ENCODE results near the gene TMEM131L.
"Not testable (repeated sequence)": the region's sequence is repeated elsewhere in the genome, so short reads cannot be mapped to it uniquely, and the experiment has no call there.

The TMEM131L gene, protein sequence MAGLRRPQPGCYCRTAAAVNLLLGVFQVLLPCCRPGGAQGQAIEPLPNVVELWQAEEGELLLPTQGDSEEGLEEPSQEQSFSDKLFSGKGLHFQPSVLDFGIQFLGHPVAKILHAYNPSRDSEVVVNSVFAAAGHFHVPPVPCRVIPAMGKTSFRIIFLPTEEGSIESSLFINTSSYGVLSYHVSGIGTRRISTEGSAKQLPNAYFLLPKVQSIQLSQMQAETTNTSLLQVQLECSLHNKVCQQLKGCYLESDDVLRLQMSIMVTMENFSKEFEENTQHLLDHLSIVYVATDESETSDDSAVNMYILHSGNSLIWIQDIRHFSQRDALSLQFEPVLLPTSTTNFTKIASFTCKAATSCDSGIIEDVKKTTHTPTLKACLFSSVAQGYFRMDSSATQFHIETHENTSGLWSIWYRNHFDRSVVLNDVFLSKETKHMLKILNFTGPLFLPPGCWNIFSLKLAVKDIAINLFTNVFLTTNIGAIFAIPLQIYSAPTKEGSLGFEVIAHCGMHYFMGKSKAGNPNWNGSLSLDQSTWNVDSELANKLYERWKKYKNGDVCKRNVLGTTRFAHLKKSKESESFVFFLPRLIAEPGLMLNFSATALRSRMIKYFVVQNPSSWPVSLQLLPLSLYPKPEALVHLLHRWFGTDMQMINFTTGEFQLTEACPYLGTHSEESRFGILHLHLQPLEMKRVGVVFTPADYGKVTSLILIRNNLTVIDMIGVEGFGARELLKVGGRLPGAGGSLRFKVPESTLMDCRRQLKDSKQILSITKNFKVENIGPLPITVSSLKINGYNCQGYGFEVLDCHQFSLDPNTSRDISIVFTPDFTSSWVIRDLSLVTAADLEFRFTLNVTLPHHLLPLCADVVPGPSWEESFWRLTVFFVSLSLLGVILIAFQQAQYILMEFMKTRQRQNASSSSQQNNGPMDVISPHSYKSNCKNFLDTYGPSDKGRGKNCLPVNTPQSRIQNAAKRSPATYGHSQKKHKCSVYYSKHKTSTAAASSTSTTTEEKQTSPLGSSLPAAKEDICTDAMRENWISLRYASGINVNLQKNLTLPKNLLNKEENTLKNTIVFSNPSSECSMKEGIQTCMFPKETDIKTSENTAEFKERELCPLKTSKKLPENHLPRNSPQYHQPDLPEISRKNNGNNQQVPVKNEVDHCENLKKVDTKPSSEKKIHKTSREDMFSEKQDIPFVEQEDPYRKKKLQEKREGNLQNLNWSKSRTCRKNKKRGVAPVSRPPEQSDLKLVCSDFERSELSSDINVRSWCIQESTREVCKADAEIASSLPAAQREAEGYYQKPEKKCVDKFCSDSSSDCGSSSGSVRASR (N-terminal part only)

DNA sequence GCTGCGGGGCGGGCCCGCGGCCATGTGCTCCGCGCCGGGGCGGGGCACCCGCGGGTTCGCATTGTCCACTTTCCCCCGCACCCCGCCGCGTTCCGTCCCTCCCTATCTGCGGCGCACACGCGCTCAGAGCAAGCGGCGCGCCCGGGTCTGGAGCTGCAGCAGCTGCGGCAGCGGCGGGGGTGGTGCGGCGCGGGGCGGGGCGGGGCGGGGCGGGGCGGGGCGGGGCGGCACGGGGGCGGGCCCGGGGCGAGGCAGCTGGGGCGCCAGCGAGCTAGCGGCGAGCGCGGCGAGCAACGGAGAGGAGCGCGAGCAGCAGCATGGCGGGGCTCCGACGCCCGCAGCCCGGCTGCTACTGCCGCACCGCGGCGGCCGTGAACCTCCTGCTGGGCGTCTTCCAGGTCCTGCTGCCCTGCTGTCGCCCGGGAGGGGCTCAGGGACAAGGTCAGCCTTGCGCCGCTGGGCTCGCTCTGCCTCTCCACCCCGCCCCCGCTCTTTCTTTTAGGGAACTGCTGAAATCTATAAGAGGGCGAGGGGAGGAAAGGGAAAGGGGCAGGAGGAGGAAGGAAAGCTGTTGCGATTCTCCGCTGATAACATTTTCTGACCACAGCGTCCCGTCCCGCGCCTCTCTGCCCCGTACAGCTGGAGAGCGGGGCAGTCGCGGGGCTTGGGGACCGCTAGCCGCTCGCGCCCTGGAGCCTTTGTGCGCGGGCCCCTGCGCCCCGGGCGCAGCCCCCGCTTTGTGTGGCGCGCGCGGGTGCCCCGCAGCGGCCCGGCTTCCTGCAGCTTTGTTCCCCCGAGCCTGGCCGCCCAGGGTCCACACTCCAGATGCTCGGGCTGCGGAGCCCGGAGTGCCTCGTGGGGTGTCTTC lies at the start of gene TMEM131L:
TSS of gene TMEM131L (plus strand) at position 280 of the 868 bp plus-strand sequence. CDS start at position 318, 38 bp downstream.
- DNase-seq = peak; percentile 79 to 80

DNA sequence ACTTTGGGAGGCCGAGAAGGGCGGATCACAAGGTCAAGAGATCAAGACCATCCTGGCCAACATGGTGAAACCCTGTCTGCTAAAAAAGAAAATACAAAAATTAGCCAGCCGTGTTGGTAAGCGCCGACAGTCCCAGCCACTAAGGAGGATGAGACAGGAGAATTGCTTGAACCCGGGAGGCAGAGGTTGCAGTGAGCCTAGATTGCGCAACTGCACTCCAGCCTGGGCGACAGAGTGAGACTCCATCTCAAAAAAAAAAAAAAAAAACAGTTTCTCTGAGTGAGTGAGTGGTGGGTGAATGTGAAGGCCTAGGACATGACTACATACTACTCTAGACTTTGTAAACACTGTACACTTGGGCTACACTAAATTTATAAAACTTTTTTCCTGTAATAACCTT lies 49.7 kb upstream of the TMEM131L start:
- not testable (repeated sequence) for DNase-seq

DNA sequence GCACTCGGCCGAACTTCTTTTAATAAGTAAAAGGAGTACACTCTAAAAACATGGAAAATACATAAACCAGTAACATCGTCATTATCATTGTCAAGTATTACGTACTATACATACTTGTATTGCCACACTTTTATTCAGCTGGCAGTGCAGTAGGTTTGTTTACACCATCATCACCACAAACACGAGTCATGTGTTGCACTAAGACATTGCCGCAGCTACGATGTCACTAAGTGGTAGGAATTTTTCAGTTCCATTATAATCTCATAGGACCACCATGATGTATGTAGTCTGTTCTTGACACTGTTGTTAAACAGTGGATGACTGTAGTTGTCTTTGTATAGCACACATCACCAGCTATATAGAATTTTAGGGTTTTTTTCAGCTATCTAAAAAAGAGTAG lies 48.0 kb upstream of the TMEM131L start:
- DNase-seq = no peak

DNA sequence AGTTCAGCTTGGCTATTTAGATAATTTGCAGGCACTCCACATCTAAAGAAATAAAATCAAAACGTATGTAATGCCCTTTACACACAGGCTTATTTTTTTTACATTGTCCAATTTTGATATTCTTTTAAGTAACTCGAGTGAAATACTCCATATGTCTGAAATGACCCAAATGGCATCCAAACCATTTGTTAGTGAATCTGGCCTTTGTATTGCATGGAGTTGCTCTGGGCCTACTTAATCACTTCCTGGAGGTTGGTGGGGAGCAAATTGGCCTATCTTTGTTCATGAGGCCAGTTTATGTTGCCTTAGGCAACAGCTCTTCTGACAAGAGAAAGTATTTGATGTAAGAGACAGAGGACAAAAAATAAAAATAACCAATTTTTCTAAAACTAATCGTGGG lies 47.6 kb upstream of the TMEM131L start:
- no peak for DNase-seq

DNA sequence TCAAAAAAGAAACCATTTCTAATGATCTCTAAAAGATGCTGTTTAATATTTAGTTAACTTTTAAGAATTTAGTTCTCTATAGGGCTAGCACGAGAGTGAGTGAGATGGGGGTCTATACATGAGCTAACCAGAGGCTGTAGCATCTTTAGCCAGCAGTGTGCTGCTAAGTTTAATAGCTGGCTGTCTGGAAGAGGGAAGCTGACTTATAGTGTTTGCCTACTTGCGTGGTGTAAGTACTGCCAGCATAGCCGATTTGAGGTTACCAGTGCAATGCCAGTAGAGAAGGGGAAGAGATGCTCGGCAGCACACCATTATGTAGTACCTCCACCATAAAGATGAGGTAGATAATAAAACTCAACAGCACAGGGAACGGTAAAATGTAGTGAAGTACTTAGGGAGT lies 47.1 kb upstream of the TMEM131L start:
- no peak for DNase-seq

DNA sequence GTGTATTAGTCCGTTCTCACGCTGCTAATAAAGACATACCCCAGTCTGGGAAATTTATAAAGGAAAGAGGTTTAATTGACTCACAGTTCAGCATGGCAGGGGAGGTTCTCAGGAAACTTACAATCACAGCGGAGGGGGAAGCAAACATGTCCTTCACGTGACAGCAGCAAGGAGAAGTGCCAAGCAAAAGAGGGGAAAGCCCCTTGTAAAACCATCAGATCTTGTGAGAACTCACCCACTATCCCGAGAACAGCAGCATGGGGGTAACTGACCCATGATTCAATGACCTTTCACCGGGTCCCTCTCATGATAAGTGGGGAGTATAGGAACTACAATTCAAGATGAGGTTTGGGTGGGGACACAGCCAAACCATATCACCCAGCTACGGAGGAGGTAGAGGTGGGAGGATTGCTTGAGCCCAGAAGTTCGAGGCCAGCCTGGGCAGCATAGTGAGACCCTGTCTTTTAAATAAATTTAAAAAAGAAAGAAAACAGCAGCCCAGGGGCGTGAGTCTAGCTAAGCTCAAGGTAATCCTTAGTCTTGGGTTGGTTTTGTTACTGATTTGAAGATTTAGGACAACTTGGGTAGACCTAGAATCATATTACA lies 46.4 kb upstream of the TMEM131L start:
- DNase-seq = no peak

DNA sequence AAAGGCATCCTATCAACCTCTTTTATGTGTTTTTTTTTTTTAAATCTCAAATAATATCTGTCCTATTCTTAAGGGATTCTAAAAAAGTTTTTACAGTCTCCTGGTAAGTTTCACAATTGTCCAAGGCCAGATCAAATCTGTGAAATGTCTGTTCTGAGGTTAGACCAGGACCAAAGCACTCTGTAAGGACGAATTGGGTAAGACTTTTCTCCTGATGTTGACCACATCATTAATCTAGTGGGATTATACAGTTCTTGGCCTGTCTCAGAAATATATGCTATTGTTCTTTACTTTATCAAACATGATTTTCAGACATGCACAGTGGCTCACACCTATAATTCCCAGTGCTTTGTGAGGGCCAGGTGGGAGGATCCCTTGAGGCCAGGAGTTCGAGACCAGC lies 45.8 kb upstream of the TMEM131L start:
- DNase-seq = no peak

DNA sequence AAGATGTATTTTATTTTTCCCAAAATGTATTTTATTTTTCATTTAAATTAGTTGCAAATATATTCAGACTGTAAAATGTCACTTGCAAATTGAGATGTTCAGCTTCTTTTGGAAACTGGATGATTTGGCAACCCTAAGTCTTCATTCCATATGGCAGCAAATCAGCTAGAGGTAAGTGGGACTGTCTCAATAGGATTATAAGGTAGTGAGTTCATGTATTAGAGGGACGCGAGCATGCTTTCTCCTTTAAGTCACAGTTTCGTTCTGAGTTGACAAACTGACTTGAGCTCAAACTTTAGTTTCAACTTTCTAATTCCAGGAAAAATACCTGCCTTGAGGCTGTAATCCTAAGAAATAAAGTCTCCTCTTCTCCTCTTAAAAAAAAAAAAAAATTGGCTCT lies 44.2 kb upstream of the TMEM131L start:
- no peak for DNase-seq

DNA sequence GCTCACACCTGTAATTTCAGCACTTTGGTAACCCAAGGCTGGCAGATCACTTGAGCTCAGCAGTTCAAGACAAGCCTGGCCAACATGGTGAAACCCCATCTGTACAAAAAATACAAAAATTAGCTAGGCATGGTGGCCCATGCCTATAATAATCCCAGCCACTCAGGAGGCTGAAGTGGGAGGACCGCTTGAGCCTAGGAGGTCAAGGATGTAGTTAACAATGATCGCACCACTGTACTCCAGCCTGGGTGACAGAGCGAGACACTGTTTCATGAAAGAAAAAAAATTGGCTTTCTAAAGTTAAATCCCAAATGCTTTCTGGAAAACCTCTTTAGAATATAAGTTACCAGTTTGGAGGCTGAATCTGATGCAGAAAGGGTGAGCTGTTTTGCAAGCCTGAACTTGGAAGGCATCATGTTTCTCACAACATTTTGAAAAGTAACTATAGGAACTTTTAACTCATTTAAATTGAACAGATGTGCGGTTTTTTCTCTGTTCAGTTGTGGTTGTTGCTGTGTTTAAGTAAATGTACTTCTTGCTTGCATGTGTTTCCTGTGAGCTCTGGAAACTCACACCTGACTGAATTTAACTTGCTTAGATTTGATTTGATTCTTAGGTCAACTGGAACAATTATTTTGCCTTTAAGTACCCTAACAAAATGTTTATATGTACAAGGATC lies 39.8 kb upstream of the TMEM131L start:
- DNase-seq = no peak

DNA sequence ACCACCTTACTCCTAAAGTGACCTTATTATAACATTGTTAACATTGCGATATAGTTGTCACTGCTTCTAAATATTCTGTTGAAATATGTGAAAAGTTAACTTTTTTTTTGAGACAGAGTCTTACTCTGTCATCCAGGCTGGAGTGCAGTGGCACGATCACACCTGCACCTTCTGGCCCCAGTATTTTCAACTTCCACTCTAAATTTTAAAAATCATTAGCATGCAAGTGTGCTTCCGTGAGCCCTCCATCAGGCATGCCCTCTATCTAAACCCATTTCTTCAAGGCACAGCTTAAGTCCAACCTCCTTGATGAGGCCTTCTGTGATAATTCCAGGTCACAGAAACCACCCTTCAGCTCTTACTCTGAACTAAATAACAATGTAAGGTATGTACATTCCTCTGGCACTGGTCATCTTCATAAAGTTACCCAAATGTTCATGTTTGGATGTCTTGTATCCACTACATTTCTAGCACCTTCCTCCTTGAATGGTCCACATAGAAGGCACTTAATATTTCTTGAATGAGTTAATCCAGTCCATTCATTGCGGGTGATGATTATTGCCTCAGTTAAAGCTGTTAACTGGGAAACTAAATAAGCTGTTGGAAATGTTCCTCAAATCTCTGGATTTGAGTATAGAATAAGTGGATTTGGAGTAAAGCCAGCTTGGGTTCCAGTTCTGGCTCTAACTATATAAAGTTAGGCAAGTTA lies 38.6 kb upstream of the TMEM131L start:
- no peak for DNase-seq

DNA sequence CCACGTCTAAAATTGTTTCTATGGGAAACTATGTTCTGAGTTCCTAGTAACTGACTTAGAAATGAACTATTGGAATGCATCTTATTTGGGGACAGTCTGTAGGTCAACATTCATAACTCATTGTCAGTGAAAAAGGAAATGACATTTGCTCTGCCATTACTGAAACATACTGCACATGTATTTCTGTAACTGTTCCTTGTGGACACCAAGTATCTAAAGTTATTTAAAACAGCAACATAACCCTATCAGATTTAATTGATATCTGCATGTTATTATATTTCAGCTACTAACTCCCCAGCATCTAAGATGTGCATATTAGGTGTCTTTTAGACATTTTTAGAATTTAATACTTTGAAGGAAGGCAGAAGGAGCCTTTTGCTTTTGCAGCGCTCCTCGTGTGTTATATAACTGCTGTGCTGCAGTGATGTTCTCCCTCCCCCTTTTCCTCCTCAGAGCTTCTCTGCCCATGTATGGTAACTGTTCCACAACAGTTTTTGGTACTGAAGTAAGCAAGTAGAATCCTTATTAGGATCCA lies 37.2 kb upstream of the TMEM131L start:
- no peak for DNase-seq

DNA sequence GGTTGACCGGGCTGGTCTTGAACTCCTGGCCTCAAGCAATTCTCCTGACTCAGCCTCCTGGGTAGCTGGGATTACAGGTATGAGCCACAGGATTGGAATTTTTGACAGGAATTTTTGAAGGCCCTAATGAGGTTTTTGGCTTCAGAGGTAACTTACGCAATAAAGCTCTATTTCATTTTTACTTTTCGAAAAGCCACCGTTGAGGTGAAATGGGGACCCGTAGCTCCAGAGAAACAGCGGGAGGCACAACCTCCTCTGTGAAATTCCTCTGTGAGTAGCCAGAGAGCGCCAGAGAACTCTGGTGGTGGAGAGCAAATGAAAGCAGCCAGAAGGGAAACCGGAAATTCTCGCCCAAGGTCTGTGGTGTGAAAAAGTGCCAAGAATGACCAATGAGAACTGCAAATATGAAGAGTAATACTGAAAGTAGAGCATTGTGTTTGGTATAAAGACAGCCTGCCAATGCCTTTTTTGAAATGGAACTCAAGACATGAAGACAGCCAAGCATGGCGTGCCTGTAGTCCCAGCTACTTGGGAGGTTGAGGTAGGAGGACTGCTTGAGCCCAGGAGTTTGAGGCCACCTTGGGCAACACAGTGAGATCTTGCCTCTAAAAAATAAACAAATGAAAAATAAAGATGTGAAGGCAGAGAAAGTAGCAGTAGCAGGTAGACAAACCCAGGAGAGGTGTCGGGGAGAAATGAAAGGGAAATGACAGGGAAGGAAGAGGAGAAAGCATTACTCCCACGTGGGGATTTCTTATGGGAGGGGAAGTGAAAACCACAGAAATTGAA lies 33.0 kb upstream of the TMEM131L start:
- peak in 1 of 2 donors; percentile 15 for DNase-seq

DNA sequence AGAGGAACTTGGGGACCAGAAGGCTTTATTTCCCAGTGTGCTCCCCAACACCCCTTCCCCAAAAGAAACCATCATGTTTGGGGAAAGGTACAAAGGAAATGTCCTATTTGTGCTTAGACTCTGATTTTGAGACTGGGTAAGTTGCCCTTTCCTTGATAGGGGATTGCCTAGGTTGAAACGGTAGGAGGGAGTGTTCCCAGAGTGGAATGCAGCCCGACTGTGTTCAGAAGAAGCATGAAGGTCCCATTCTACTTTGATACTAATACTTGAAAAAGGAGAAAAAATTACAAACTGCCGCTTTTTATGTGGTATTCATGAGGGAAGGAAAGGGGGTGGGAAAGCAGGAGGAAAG lies 32.4 kb upstream of the TMEM131L start:
- DNase-seq = no peak

DNA sequence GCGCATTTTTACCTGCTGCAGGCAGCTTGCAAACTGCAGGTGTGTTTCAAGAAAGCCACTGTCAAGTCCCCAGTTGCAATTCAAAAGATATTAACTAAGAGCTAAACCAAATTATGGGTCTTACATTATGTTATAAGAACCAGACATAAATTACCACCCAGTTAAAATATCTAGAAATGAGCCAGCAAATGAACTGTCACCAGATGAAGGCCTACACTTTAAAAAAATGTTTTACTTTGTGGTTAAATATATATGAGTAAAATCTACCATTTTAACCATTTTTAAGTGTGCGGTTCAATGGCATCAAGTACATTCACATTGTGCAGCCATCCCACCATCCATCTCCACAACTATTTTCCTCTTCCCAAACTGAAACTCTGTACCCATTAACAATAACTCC lies 32.0 kb upstream of the TMEM131L start:
- no peak for DNase-seq

DNA sequence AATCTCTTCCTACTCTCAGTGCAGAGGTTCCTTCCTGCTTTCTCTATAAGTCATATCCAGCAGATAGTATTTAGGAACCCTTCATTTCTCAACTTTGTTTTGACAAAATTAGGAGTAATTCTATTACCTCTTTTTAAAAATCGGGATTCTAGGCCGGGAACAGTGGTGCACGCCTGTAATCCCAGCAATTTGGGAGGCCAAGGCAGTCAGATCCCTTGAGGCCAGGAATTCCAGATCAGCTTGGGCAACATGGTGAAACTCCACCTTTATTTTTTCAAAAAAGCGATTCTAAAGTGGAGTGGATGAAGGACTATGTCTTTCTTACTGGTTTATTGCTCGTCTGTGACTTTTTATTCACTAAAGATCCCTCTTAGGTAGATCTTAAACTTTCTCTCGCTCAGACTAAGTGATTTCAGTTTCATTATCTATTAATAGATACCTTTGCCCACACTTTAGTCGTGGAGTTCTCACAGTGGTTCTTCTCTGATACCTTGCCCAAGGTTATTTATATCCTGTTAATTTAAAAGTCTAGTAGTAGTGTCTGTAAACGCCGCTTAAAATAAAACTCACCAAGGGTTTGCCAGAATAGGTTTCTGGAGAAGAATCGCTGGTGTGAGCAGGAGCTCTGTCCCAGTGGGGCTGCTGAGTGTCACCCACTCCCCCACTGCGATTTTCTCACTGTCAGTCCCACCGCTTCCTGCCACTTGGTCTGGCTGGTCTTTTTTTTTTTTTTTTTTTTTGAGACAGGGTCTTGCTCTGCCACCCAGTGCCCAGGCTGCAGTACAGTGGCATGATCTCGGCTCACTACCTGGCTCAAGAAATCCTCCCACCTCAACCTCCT lies 27.0 kb upstream of the TMEM131L start:
- no peak for DNase-seq

DNA sequence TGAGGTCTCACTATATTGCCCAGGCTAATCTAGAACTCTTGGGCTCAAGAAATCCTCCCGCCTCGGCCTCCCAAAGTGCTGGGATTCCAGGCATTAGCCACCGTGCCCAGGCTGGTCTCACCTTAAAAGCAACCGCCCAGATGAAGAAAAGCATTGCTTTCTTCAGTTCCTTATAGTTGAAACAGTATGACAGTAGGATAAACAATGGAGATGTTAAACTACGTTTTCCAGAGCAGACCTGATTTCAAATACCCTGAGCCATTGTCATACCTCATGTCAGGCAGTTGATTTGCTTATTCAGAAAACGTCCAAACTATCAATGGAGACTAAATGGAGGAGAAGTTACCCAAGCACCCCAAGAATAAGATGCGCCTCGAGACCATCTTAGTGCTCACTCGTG lies 26.3 kb upstream of the TMEM131L start:
- no peak for DNase-seq

DNA sequence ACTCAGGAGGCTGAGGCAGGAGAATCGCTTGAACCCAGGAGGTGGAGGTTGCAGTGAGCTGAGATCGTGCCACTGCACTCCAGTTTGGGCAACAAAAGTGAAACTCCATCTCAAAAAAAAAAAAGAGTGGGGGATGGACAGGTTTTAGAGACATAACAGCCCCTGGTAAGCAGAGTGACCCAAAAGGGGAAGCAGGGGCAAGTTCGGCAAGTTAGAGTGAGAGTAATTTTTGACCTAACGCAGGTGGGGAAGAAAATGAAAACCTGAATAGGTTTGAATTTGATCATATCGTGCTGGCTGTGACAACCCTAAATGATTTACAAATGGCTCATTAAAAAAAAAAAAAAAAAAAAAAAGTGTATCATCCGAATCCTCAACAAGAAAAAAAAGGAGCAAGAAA lies 25.7 kb upstream of the TMEM131L start:
- no peak for DNase-seq
